Stimulated activated naive CD4-positive, alpha-beta T cell (primary cell): ENCODE measurements around the gene NT5C1A.

Source experiments
- DNase-seq, 6 experiments: peaks; one replicate each; lab custom pipeline; 2025; lab: John Stamatoyannopoulos, UW

Gene NT5C1A

GRCh38 chr1:39689635-39690034, 17.7 kb upstream of the NT5C1A start:
- no peak for DNase-seq

GRCh38 chr1:39689214-39689613, 17.3 kb upstream of the NT5C1A start:
- DNase-seq: no peak

GRCh38 chr1:39688706-39689105, 16.8 kb upstream of the NT5C1A start:
- DNase-seq: no peak

- no peak for DNase-seq
These were observed 15.3 kb upstream of the NT5C1A start for GRCh38 chr1:39687243-39687642.

GRCh38 chr1:39685071-39685470, 13.2 kb upstream of the NT5C1A start:
- no peak for DNase-seq

GRCh38 chr1:39684313-39684664, 12.4 kb upstream of the NT5C1A start:
- DNase-seq: no peak

- peak; percentile 31 to 71 (median 44) for DNase-seq
These were observed 11.8 kb upstream of the NT5C1A start for GRCh38 chr1:39683591-39684312.

GRCh38 chr1:39681999-39682398, 10.1 kb upstream of the NT5C1A start:
- no peak for DNase-seq

GRCh38 chr1:39681294-39681693, 9.4 kb upstream of the NT5C1A start:
- DNase-seq: no peak

GRCh38 chr1:39680751-39681150, 8.8 kb upstream of the NT5C1A start:
- DNase-seq: peak in 4 of 6 experiments; percentile 3 to 53 (median 40)

- no peak for DNase-seq
These were observed 7.9 kb upstream of the NT5C1A start for GRCh38 chr1:39679821-39680220.

GRCh38 chr1:39678889-39679288, 7.0 kb upstream of the NT5C1A start:
- DNase-seq: no peak

- DNase-seq: no peak
These were observed 5.7 kb upstream of the NT5C1A start for GRCh38 chr1:39677645-39678044.

- no peak for DNase-seq
These were observed 5.1 kb upstream of the NT5C1A start for GRCh38 chr1:39676948-39677548.

GRCh38 chr1:39675220-39675619, 3.3 kb upstream of the NT5C1A start:
- no peak for DNase-seq

- DNase-seq: no peak
These were observed 1.3 kb upstream of the NT5C1A start for GRCh38 chr1:39673215-39673614.

- peak in 4 of 6 experiments; percentile 9 to 22 (median 16) for DNase-seq
These were observed 642 bp upstream of the NT5C1A start for GRCh38 chr1:39672551-39672947.

GRCh38 chr1:39671433-39671792, 494 bp downstream of the NT5C1A start:
- DNase-seq: peak in 1 of 6 experiments; percentile 30

- DNase-seq: no peak
These were observed 1.2 kb downstream of the NT5C1A start for GRCh38 chr1:39670689-39671088.

GRCh38 chr1:39668894-39669293, 3.0 kb downstream of the NT5C1A start:
- DNase-seq: no peak

GRCh38 chr1:39668111-39668510, 3.8 kb downstream of the NT5C1A start:
- DNase-seq: no peak

GRCh38 chr1:39666772-39667171, 5.1 kb downstream of the NT5C1A start:
- no peak for DNase-seq

GRCh38 chr1:39663559-39663958, 8.3 kb downstream of the NT5C1A start:
- no peak for DNase-seq

- no peak for DNase-seq
These were observed 9.0 kb downstream of the NT5C1A start for GRCh38 chr1:39662861-39663260.
